Activated T-helper 17 cell treated with anti-CD3 and anti-CD28 coated beads, Interleukin-2, amount 50 U/mL, for 72 hours (primary cell): Measurements from ENCODE around the gene DHX34. TPM values are rescaled to one million over a fixed set of nuclear protein-coding genes. Genes with fewer than 3 reads are reported as not detected.
"Not testable (repeated sequence)": the region's sequence is repeated elsewhere in the genome, so short reads cannot be mapped to it uniquely, and the experiment has no call there.

Experiments
- ATAC-seq: fragments of 150-1000 bp; cut with Tn5 transposase; replicated peaks from 2 replicates; pipeline ENCODE4 v1.10.0; 2021; ENCODE audit warnings: mild to moderate bottlenecking, moderate library complexity
- H3K27ac Mint-ChIP-seq: one replicate; pipeline ENCODE4 v1.8.0; 2022; ENCODE audit warnings: mixed read lengths
- H3K27me3 Mint-ChIP-seq: one replicate; pipeline ENCODE4 v1.8.0; 2022; ENCODE audit warnings: mixed read lengths
- H3K36me3 Mint-ChIP-seq: one replicate; pipeline ENCODE4 v1.8.0; 2022; ENCODE audit warnings: low read depth, mild to moderate bottlenecking, mixed read lengths
- H3K4me1 Mint-ChIP-seq: one replicate; pipeline ENCODE4 v1.8.0; 2022; ENCODE audit warnings: mixed read lengths
- H3K4me3 Mint-ChIP-seq: one replicate; pipeline ENCODE4 v1.8.0; 2022; ENCODE audit warnings: mild to moderate bottlenecking, mixed read lengths
- H3K9me3 Mint-ChIP-seq: one replicate; pipeline ENCODE4 v1.8.0; 2022; ENCODE audit warnings: mixed read lengths
- total RNA-seq, 2 donors: library from RNA; stranded (reverse); gene quantifications; one replicate each; pipeline ENCODE4 v1.2.3, GENCODE V29; 2022

Gene DHX34
- total RNA-seq, 2 donors from 2014 or later = 16.2 to 19.4 TPM

DNA sequence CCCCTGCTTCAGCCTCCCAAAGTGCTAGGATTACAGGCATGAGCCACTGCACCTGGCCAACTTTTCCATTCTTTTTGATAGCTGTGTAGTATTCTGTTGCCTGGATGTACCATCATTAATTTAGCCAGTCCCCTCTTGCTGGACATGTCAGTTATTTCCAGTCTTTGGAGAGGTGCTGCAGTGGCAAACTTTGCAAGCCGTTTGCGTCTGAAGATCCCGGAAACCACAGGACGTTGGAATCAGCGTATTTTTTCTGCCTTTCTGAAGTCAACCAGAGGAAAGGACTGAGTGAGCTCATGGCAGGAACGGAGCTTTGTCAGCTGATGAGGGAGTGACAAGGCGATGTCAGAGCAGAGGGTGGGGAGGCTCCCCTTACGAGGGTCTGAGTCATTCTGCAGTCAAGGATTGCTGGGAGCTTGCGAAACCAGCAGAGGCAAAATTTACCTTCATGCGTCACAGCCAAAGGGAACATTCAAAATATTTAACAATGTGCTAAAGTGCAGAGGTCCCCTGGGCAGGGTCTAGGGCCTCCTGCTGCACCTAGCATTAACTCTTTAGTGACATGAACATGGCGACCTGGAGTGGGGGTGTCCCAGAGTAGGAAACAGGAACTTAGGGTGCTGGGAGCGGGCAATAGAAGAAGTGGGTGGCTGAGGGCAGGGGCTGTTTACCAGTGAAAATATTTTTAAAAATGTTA lies 33.8 kb upstream of the DHX34 start:
- peaks cover 18% of the 10 kb centered on the region for H3K27me3 Mint-ChIP-seq
- no peaks in the 10 kb centered on the region for H3K9me3 Mint-ChIP-seq
- ATAC-seq = peak; percentile 98
- H3K4me3 Mint-ChIP-seq = no peak overlapping the region
- H3K27ac Mint-ChIP-seq = no peak overlapping the region
- H3K4me1 Mint-ChIP-seq = peaks cover 13% of the 10 kb centered on the region
- no peaks in the 10 kb centered on the region for H3K36me3 Mint-ChIP-seq

GRCh38 chr19:47316513-47316912 lies 32.6 kb upstream of the DHX34 start:
- no peak for ATAC-seq
- H3K4me1 Mint-ChIP-seq = peaks cover 13% of the 10 kb centered on the region
- H3K27ac Mint-ChIP-seq = peak overlapping the region; percentile 31
- H3K4me3 Mint-ChIP-seq = no peak overlapping the region
- H3K36me3 Mint-ChIP-seq = no peaks in the 10 kb centered on the region
- peaks cover 24% of the 10 kb centered on the region for H3K27me3 Mint-ChIP-seq
- no peaks in the 10 kb centered on the region for H3K9me3 Mint-ChIP-seq

GRCh38 chr19:47319923-47320871 lies 28.9 kb upstream of the DHX34 start:
- Mint-ChIP-seq H3K27ac (no peak overlapping the region), H3K36me3 (no peaks in the 10 kb centered on the region), H3K9me3 (no peaks in the 10 kb centered on the region), H3K4me3 (no peak overlapping the region), H3K27me3 (peaks cover 22% of the 10 kb centered on the region), H3K4me1 (peaks cover 11% of the 10 kb centered on the region)
- ATAC-seq = no peak

GRCh38 chr19:47321630-47322029 lies 27.5 kb upstream of the DHX34 start:
- Mint-ChIP-seq H3K4me3 (no peak overlapping the region), H3K27ac (no peak overlapping the region), H3K27me3 (peaks cover 11% of the 10 kb centered on the region), H3K4me1 (no peaks in the 10 kb centered on the region), H3K9me3 (no peaks in the 10 kb centered on the region), H3K36me3 (no peaks in the 10 kb centered on the region)
- ATAC-seq = no peak

GRCh38 chr19:47322058-47322457 lies 27.1 kb upstream of the DHX34 start:
- Mint-ChIP-seq H3K9me3 (no peaks in the 10 kb centered on the region), H3K27me3 (peaks cover 10% of the 10 kb centered on the region), H3K36me3 (no peaks in the 10 kb centered on the region), H3K27ac (no peak overlapping the region), H3K4me3 (no peak overlapping the region), H3K4me1 (no peaks in the 10 kb centered on the region)
- ATAC-seq = no peak

GRCh38 chr19:47323409-47323808 lies 25.7 kb upstream of the DHX34 start:
- Mint-ChIP-seq H3K4me1 (no peaks in the 10 kb centered on the region), H3K9me3 (no peaks in the 10 kb centered on the region), H3K27me3 (peaks cover 10% of the 10 kb centered on the region), H3K27ac (no peak overlapping the region), H3K36me3 (no peaks in the 10 kb centered on the region), H3K4me3 (no peak overlapping the region)
- no peak for ATAC-seq

DNA sequence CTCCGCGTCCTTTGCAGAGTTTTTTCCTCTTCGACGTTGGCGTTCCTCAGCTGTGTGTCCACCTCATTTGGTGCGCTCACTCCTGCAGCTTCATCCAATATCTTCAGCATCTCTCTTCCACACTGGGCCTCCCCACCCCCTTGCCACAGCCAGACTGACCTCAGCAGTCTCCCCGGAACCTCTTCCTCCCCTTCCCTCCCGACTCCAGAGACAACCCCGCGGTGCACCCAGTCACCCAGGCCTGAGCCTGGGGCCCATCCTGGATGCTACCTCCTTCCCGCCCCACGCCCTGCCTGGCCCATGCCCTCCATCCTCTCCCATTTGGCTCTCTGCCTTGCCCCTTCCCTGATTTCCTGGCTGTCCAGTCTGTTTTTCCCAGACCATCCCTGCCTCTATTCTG lies 25.2 kb upstream of the DHX34 start:
- no peak for ATAC-seq
- Mint-ChIP-seq H3K4me1 (no peaks in the 10 kb centered on the region), H3K4me3 (no peak overlapping the region)

GRCh38 chr19:47324502-47324901 lies 24.6 kb upstream of the DHX34 start:
- no peak overlapping the region for H3K4me3 Mint-ChIP-seq
- no peaks in the 10 kb centered on the region for H3K9me3 Mint-ChIP-seq
- H3K4me1 Mint-ChIP-seq = no peaks in the 10 kb centered on the region
- H3K36me3 Mint-ChIP-seq = no peaks in the 10 kb centered on the region
- no peak for ATAC-seq
- no peak overlapping the region for H3K27ac Mint-ChIP-seq
- H3K27me3 Mint-ChIP-seq = peaks cover 10% of the 10 kb centered on the region

More for the DNA sequence above, 25.2 kb upstream of the DHX34 start:
- Mint-ChIP-seq H3K27me3 (peaks cover 10% of the 10 kb centered on the region), H3K9me3 (no peaks in the 10 kb centered on the region), H3K27ac (no peak overlapping the region), H3K36me3 (no peaks in the 10 kb centered on the region)

GRCh38 chr19:47330466-47330869 lies 18.6 kb upstream of the DHX34 start:
- Mint-ChIP-seq H3K27ac (no peak overlapping the region), H3K27me3 (peaks cover 3% of the 10 kb centered on the region)
- ATAC-seq = no peak

GRCh38 chr19:47331490-47331889 lies 17.6 kb upstream of the DHX34 start:
- ATAC-seq = no peak
- H3K36me3 Mint-ChIP-seq = no peaks in the 10 kb centered on the region
- H3K9me3 Mint-ChIP-seq = no peaks in the 10 kb centered on the region
- H3K4me3 Mint-ChIP-seq = no peak overlapping the region
- peaks cover 2% of the 10 kb centered on the region for H3K4me1 Mint-ChIP-seq
- H3K27ac Mint-ChIP-seq = no peak overlapping the region
- H3K27me3 Mint-ChIP-seq = peaks cover 3% of the 10 kb centered on the region

More at GRCh38 chr19:47330466-47330869, 18.6 kb upstream of the DHX34 start:
- no peaks in the 10 kb centered on the region for H3K4me1 Mint-ChIP-seq
- no peaks in the 10 kb centered on the region for H3K9me3 Mint-ChIP-seq
- no peaks in the 10 kb centered on the region for H3K36me3 Mint-ChIP-seq
- no peak overlapping the region for H3K4me3 Mint-ChIP-seq

DNA sequence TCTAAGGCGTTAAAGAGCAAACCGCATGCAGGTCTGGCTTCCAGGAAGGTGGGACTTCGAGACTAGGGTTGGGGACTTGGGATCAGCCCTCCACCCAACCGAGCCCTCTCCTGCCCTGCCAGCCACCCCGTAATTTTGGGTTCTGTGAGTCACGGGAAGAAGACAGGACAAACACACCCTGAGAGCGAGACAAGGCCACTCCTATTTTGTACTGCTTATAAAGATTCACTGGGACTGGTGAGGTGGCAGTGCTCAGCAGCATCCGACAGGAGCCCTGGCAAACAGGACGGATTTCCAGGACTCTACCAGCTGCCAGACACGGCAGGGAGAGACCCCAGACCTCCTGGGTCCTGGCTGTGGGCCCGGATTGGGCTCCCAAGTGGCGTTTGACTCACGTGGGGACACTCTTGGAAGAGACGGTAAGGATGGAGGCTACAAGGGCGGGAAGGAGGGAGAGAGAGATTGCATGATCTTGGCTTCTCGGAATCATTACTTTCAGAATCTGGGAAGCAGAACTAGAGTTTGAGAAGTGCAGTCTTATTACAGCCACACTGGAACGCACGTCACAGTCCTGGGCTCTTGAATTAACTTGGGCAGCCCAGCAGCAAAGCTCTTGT lies 17.1 kb upstream of the DHX34 start, which contains the start of gene C5AR2:
TSS of gene C5AR2 (plus strand) at position 245 of the 617 bp plus-strand sequence. CDS start 8,625 bp downstream, outside the sequence.
- ATAC-seq = no peak
- Mint-ChIP-seq H3K36me3 (no peaks in the 10 kb centered on the region), H3K27me3 (peaks cover 3% of the 10 kb centered on the region), H3K4me1 (peaks cover 5% of the 10 kb centered on the region), H3K9me3 (no peaks in the 10 kb centered on the region), H3K4me3 (no peak within 1 kb of the TSS), H3K27ac (no peak within 1 kb of the TSS)

DNA sequence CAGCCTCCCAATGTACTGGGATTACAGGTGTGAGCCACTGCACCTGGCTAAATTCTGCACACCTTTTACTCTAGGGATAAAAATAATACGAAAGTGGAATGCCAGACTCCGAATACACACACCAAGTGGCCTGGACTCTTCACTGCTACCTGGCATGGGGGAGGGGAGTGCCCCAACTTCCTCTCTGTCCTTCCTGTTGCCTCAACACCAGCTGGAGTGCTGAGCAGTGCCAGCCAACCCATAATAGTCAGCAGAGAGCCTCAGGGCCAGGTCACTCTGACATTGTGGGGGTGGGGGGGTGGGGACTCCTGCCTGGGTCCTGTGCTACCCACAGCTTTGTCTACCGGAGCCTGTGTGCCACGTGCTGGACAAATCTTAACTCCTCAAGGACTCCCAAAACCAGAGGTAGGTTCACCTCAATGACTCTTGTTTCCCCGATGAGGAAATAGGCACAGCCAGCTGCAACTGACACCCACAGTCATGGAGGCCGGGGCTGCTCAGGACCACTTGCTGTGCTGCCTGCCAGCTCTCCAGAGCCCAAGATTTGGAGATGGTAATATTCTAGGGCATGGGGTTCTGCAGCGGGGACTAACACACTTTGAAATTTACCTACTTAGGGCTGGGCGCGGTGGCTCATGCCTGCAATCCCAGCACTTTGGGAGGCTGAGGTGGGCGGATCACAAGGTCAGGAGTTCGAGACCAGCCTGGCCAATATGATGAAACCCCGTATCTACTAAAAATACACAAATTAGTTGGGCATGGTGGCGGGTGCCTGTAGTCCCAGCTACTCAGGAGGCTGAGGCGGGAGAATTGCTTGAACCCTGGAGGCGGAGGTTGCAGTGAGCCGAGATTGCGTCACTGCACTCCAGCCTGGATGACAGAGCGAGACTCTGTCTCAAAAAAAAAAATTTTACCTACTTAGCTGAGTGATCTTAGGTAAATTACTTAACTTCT lies 12.1 kb upstream of the DHX34 start:
- H3K4me1 Mint-ChIP-seq, H3K9me3 Mint-ChIP-seq, H3K27ac Mint-ChIP-seq, H3K27me3 Mint-ChIP-seq, H3K36me3 Mint-ChIP-seq: not testable (repeated sequence)
- peak overlapping the region; percentile 26 for H3K4me3 Mint-ChIP-seq
- ATAC-seq = peak; percentile 43

GRCh38 chr19:47339196-47339880 lies 9.8 kb upstream of the DHX34 start:
- ATAC-seq = no peak
- no peak overlapping the region for H3K4me3 Mint-ChIP-seq
- H3K27me3 Mint-ChIP-seq = no peaks in the 10 kb centered on the region
- H3K27ac Mint-ChIP-seq = no peak overlapping the region
- H3K36me3 Mint-ChIP-seq = no peaks in the 10 kb centered on the region
- H3K9me3 Mint-ChIP-seq = no peaks in the 10 kb centered on the region
- H3K4me1 Mint-ChIP-seq = peaks cover 5% of the 10 kb centered on the region
